Activated CD4-positive, alpha-beta T cell treated with anti-CD3 and anti-CD28 coated beads for 36 hours (primary cell): ENCODE data around the gene ADAMTSL3. TPM values are rescaled to one million over a fixed set of nuclear protein-coding genes. Genes with fewer than 3 reads are reported as not detected.
"Not testable (repeated sequence)": the region's sequence is repeated elsewhere in the genome, so short reads cannot be mapped to it uniquely, and the experiment has no call there.

Source experiments
- ATAC-seq: fragments of 200-7000 bp; cut with Tn5 transposase; one replicate; pipeline ENCODE4 v1.10.0; 2021; ENCODE audit warnings: mild to moderate bottlenecking, moderate library complexity
- CTCF ChIA-PET: fragments of 350-600 bp; sonication (Branson Sonifier 250); formaldehyde crosslinking; loops from one replicate; lab custom pipeline; 2021; ENCODE audit warnings: antibody characterized with exemption; lab: Charles Lee
- POLR2A ChIA-PET: fragments of 350-600 bp; sonication (Branson Sonifier 250); formaldehyde crosslinking; loops from one replicate; lab custom pipeline; 2021; ENCODE audit warnings: antibody characterized with exemption, inconsistent platforms; lab: Charles Lee
- DNase-seq: peaks from one replicate; pipeline ENCODE4 v3.0.0-alpha.2; 2020
- H3K27ac Mint-ChIP-seq: one replicate; pipeline ENCODE4 v1.8.0; 2021; ENCODE audit warnings: mixed read lengths
- H3K27me3 Mint-ChIP-seq: one replicate; pipeline ENCODE4 v1.8.0; 2021; ENCODE audit warnings: mixed read lengths
- H3K36me3 Mint-ChIP-seq: one replicate; pipeline ENCODE4 v1.8.0; 2021; ENCODE audit warnings: low read depth, mixed read lengths
- H3K4me1 Mint-ChIP-seq: one replicate; pipeline ENCODE4 v1.8.0; 2021; ENCODE audit warnings: mixed read lengths
- H3K4me3 Mint-ChIP-seq: one replicate; pipeline ENCODE4 v1.8.0; 2021; ENCODE audit warnings: mild to moderate bottlenecking, moderate library complexity, mixed read lengths
- H3K9me3 Mint-ChIP-seq: one replicate; pipeline ENCODE4 v1.8.0; 2021; ENCODE audit warnings: low read depth, mixed read lengths
- intact Hi-C, 2 experiments: fragments of 100-400 bp; cut with DNase I in 1 of 2; cut with micrococcal nuclease in 1 of 2; formaldehyde crosslinking; loops; one replicate each; pipeline versions ENCODE4 v1.14.2 to v1.15.1; 2022 to 2024; cut with DNase I, micrococcal nuclease
- total RNA-seq, 2 experiments: library from RNA; stranded (reverse); gene quantifications; one replicate each; pipeline ENCODE4 v1.2.3, GENCODE V29; 2021

Gene ADAMTSL3
- total RNA-seq, 2 experiments from 2014 or later, result not detected

GRCh38 chr15:83733206-83733605 is 79.3 kb downstream of the ADAMTSL3 start:
- no peaks in the 10 kb centered on the region for H3K36me3 Mint-ChIP-seq
- ChIA-PET POLR2A (no interaction called here), CTCF (no interaction called here)
- peaks cover 3% of the 10 kb centered on the region for H3K9me3 Mint-ChIP-seq
- H3K27ac Mint-ChIP-seq, result no peak overlapping the region
- H3K4me3 Mint-ChIP-seq, result no peak overlapping the region
- no peak for ATAC-seq
- H3K27me3 Mint-ChIP-seq, result peaks cover 9% of the 10 kb centered on the region
- no peaks in the 10 kb centered on the region for H3K4me1 Mint-ChIP-seq
- no peak for DNase-seq
- intact Hi-C loops, result no loop called here

GRCh38 chr15:83733691-83734090 is 79.8 kb downstream of the ADAMTSL3 start:
- DNase-seq (no peak), ATAC-seq (no peak)
- CTCF ChIA-PET, result no interaction called here
- peaks cover 9% of the 10 kb centered on the region for H3K27me3 Mint-ChIP-seq
- H3K4me1 Mint-ChIP-seq, result no peaks in the 10 kb centered on the region
- intact Hi-C loops, result no loop called here
- POLR2A ChIA-PET, result no interaction called here
- no peak overlapping the region for H3K4me3 Mint-ChIP-seq
- no peaks in the 10 kb centered on the region for H3K36me3 Mint-ChIP-seq
- peaks cover 3% of the 10 kb centered on the region for H3K9me3 Mint-ChIP-seq
- no peak overlapping the region for H3K27ac Mint-ChIP-seq

- ChIA-PET CTCF (no interaction called here), POLR2A (no interaction called here)
- Mint-ChIP-seq H3K4me1 (no peaks in the 10 kb centered on the region), H3K27me3 (peaks cover 9% of the 10 kb centered on the region), H3K36me3 (no peaks in the 10 kb centered on the region), H3K9me3 (peaks cover 3% of the 10 kb centered on the region), H3K4me3 (no peak overlapping the region), H3K27ac (no peak overlapping the region)
- no peak for ATAC-seq
- intact Hi-C loops, result no loop called here
- no peak for DNase-seq
These were observed 80.6 kb downstream of the ADAMTSL3 start for GRCh38 chr15:83734487-83734886.

- ChIA-PET POLR2A (no interaction called here), CTCF (no interaction called here)
- Mint-ChIP-seq H3K4me1 (no peaks in the 10 kb centered on the region), H3K27me3 (no peaks in the 10 kb centered on the region), H3K9me3 (no peaks in the 10 kb centered on the region), H3K4me3 (no peak overlapping the region), H3K36me3 (no peaks in the 10 kb centered on the region), H3K27ac (no peak overlapping the region)
- DNase-seq, result no peak
- intact Hi-C loops, result no loop called here
- no peak for ATAC-seq
These were observed 85.7 kb downstream of the ADAMTSL3 start for GRCh38 chr15:83739629-83740028.

GRCh38 chr15:83745771-83746170 is 91.8 kb downstream of the ADAMTSL3 start:
- ATAC-seq, result no peak
- Mint-ChIP-seq H3K27me3 (no peaks in the 10 kb centered on the region), H3K9me3 (no peaks in the 10 kb centered on the region), H3K4me3 (no peak overlapping the region), H3K27ac (no peak overlapping the region), H3K4me1 (no peaks in the 10 kb centered on the region), H3K36me3 (no peaks in the 10 kb centered on the region)
- ChIA-PET CTCF (no interaction called here), POLR2A (no interaction called here)
- intact Hi-C loops, result no loop called here
- DNase-seq, result no peak

GRCh38 chr15:83746231-83746630 is 92.3 kb downstream of the ADAMTSL3 start:
- POLR2A ChIA-PET, result no interaction called here
- H3K27ac Mint-ChIP-seq, result no peak overlapping the region
- no peaks in the 10 kb centered on the region for H3K4me1 Mint-ChIP-seq
- CTCF ChIA-PET, result no interaction called here
- no peaks in the 10 kb centered on the region for H3K36me3 Mint-ChIP-seq
- ATAC-seq (no peak), DNase-seq (no peak)
- H3K9me3 Mint-ChIP-seq, result no peaks in the 10 kb centered on the region
- no peaks in the 10 kb centered on the region for H3K27me3 Mint-ChIP-seq
- no peak overlapping the region for H3K4me3 Mint-ChIP-seq
- intact Hi-C loops, result no loop called here

- intact Hi-C loops, result no loop called here
- Mint-ChIP-seq H3K27ac (no peak overlapping the region), H3K9me3 (no peaks in the 10 kb centered on the region), H3K36me3 (no peaks in the 10 kb centered on the region), H3K4me3 (no peak overlapping the region), H3K4me1 (no peaks in the 10 kb centered on the region), H3K27me3 (no peaks in the 10 kb centered on the region)
- ChIA-PET CTCF (interaction anchor here (0.6 kb wide), 1 partner anchor 316 kb away, joined by 3 read pairs; no protein-coding TSS in a partner anchor), POLR2A (no interaction called here)
- no peak for DNase-seq
- ATAC-seq, result no peak
These were observed 93.3 kb downstream of the ADAMTSL3 start for GRCh38 chr15:83747050-83747717.

- DNase-seq (no peak), ATAC-seq (no peak)
- Mint-ChIP-seq H3K36me3 (no peaks in the 10 kb centered on the region), H3K4me1 (no peaks in the 10 kb centered on the region), H3K27me3 (no peaks in the 10 kb centered on the region), H3K4me3 (no peak overlapping the region), H3K27ac (no peak overlapping the region), H3K9me3 (no peaks in the 10 kb centered on the region)
- intact Hi-C loops, result no loop called here
- POLR2A ChIA-PET, result no interaction called here
- CTCF ChIA-PET, result interaction anchor here (0.6 kb wide), 1 partner anchor 316 kb away, joined by 3 read pairs; no protein-coding TSS in a partner anchor
These were observed 93.8 kb downstream of the ADAMTSL3 start for GRCh38 chr15:83747718-83748110.

- no peaks in the 10 kb centered on the region for H3K36me3 Mint-ChIP-seq
- no peak overlapping the region for H3K27ac Mint-ChIP-seq
- H3K4me3 Mint-ChIP-seq, result no peak overlapping the region
- peaks cover 3% of the 10 kb centered on the region for H3K9me3 Mint-ChIP-seq
- ATAC-seq (no peak), DNase-seq (no peak)
- no peaks in the 10 kb centered on the region for H3K27me3 Mint-ChIP-seq
- H3K4me1 Mint-ChIP-seq, result no peaks in the 10 kb centered on the region
- ChIA-PET CTCF (no interaction called here), POLR2A (no interaction called here)
- intact Hi-C loops, result no loop called here
These were observed 100.1 kb downstream of the ADAMTSL3 start for GRCh38 chr15:83753872-83754493.

GRCh38 chr15:83757291-83757690 is 103.4 kb downstream of the ADAMTSL3 start:
- H3K4me3 Mint-ChIP-seq, H3K27me3 Mint-ChIP-seq, ATAC-seq, H3K9me3 Mint-ChIP-seq, CTCF ChIA-PET, intact Hi-C loops, H3K36me3 Mint-ChIP-seq, POLR2A ChIA-PET, H3K4me1 Mint-ChIP-seq, H3K27ac Mint-ChIP-seq, DNase-seq: not testable (repeated sequence)

GRCh38 chr15:83762367-83762766 is 108.4 kb downstream of the ADAMTSL3 start:
- H3K9me3 Mint-ChIP-seq, result peaks cover 3% of the 10 kb centered on the region
- peaks cover 5% of the 10 kb centered on the region for H3K27me3 Mint-ChIP-seq
- no peak for ATAC-seq

GRCh38 chr15:83764201-83764838 is 110.4 kb downstream of the ADAMTSL3 start:
- POLR2A ChIA-PET, result no interaction called here
- peaks cover 5% of the 10 kb centered on the region for H3K27me3 Mint-ChIP-seq
- intact Hi-C loops, result no loop called here
- H3K9me3 Mint-ChIP-seq, result no peaks in the 10 kb centered on the region
- H3K27ac Mint-ChIP-seq, result no peak overlapping the region
- no peaks in the 10 kb centered on the region for H3K36me3 Mint-ChIP-seq
- no peaks in the 10 kb centered on the region for H3K4me1 Mint-ChIP-seq
- CTCF ChIA-PET, result no interaction called here
- ATAC-seq (no peak), DNase-seq (no peak)
- no peak overlapping the region for H3K4me3 Mint-ChIP-seq

More at GRCh38 chr15:83762367-83762766, 108.4 kb downstream of the ADAMTSL3 start:
- no peaks in the 10 kb centered on the region for H3K36me3 Mint-ChIP-seq
- intact Hi-C loops, result no loop called here
- CTCF ChIA-PET, result no interaction called here
- no peak for DNase-seq
- H3K4me3 Mint-ChIP-seq, result no peak overlapping the region
- POLR2A ChIA-PET, result interaction anchor here (0.6 kb wide), 1 partner anchor 64 kb away, joined by 3 read pairs; no protein-coding TSS in a partner anchor
- no peak overlapping the region for H3K27ac Mint-ChIP-seq
- no peaks in the 10 kb centered on the region for H3K4me1 Mint-ChIP-seq
